ENCODE data around the gene BEX3. TPM values are rescaled to one million over a fixed set of nuclear protein-coding genes. Genes with fewer than 3 reads are reported as not detected.

Gene BEX3
- total and polyA plus RNA-seq, 2 donors (not counting 1 experiment from before 2014, with no cell fraction given) = 416 to 460 TPM

DNA sequence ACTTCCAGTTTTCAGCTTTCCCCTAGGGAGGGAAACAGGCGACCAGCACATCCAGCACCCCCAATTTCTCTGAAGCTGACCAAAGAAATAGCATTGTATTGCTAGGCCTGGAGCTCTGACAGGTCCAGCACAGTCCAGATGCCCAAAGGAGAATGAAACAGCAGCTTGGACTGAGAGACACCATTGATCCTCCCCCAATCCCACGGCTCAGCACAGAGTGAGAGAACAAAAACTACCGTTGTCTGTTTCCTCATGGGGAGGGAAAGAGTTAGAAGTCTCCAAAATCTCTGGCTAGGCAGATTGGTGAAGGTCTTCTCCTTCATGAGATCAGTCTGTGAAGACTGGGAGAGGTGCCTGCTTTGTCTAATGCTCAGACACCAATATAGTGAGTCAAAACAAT lies 37.7 kb upstream of the BEX3 start:
- Histone ChIP-seq H3K4me1 (ENCODE audit: control insufficient read depth, extremely low read depth, insufficient read depth, low read length) (no peaks in the 10 kb centered on the region), H3K79me2 (ENCODE audit: control insufficient read depth, insufficient read depth, low read length) (no peaks in the 10 kb centered on the region), H3K27ac (ENCODE audit: insufficient read depth, low read length) (no peak overlapping the region), H3K4me2 (ENCODE audit: extremely low read depth, insufficient read depth, low read length) (no peak overlapping the region), H3K4me3 (replicated peaks in 1 of 4; ENCODE audit: control extremely low read depth in 1 of 4, insufficient read depth in 1 of 4, low read depth in 3 of 4, low read length in 4 of 4) (no peak overlapping the region), H4K20me1 (ENCODE audit: control insufficient read depth, extremely low read depth, insufficient read depth, low read length) (no peaks in the 10 kb centered on the region), H3K27me3 (ENCODE audit: control insufficient read depth, insufficient read depth, low read length) (no peaks in the 10 kb centered on the region), H3K9me3 (ENCODE audit: control insufficient read depth, insufficient read depth, low read depth, low read length) (no peaks in the 10 kb centered on the region), H3K9ac (ENCODE audit: insufficient read depth, low read length) (no peak overlapping the region), H2AFZ (ENCODE audit: low read length) (no peak overlapping the region), H3K36me3 (ENCODE audit: control insufficient read depth, insufficient read depth, low read length) (no peaks in the 10 kb centered on the region)
- DNase-seq (ENCODE audit: low read depth in 2 of 2) = no peak
- no peak for TF ChIP-seq EZH2 (IDR thresholded peaks at IDR 0.05; ENCODE audit: low read length, missing control alignments)
- TF ChIP-seq, protein P1, sequence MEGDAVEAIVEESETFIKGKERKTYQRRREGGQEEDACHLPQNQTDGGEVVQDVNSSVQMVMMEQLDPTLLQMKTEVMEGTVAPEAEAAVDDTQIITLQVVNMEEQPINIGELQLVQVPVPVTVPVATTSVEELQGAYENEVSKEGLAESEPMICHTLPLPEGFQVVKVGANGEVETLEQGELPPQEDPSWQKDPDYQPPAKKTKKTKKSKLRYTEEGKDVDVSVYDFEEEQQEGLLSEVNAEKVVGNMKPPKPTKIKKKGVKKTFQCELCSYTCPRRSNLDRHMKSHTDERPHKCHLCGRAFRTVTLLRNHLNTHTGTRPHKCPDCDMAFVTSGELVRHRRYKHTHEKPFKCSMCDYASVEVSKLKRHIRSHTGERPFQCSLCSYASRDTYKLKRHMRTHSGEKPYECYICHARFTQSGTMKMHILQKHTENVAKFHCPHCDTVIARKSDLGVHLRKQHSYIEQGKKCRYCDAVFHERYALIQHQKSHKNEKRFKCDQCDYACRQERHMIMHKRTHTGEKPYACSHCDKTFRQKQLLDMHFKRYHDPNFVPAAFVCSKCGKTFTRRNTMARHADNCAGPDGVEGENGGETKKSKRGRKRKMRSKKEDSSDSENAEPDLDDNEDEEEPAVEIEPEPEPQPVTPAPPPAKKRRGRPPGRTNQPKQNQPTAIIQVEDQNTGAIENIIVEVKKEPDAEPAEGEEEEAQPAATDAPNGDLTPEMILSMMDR (conservative IDR thresholded peaks at IDR 0.05 in 1 of 2, IDR thresholded peaks at IDR 0.05 in 1 of 2; ENCODE audit: low read depth in 1 of 2, low read length in 2 of 2) = no peak

GRCh38 chrX:103343105-103343504 lies 33.2 kb upstream of the BEX3 start:
- Histone ChIP-seq H3K9me3 (ENCODE audit: control insufficient read depth, insufficient read depth, low read depth, low read length) (no peaks in the 10 kb centered on the region), H3K27me3 (ENCODE audit: control insufficient read depth, insufficient read depth, low read length) (no peaks in the 10 kb centered on the region), H2AFZ (ENCODE audit: low read length) (no peak overlapping the region), H4K20me1 (ENCODE audit: control insufficient read depth, extremely low read depth, insufficient read depth, low read length) (no peaks in the 10 kb centered on the region), H3K4me2 (ENCODE audit: extremely low read depth, insufficient read depth, low read length) (no peak overlapping the region), H3K4me1 (ENCODE audit: control insufficient read depth, extremely low read depth, insufficient read depth, low read length) (no peaks in the 10 kb centered on the region), H3K27ac (ENCODE audit: insufficient read depth, low read length) (no peak overlapping the region), H3K36me3 (ENCODE audit: control insufficient read depth, insufficient read depth, low read length) (no peaks in the 10 kb centered on the region), H3K9ac (ENCODE audit: insufficient read depth, low read length) (no peak overlapping the region), H3K79me2 (ENCODE audit: control insufficient read depth, insufficient read depth, low read length) (no peaks in the 10 kb centered on the region), H3K4me3 (replicated peaks in 1 of 4; ENCODE audit: control extremely low read depth in 1 of 4, insufficient read depth in 1 of 4, low read depth in 3 of 4, low read length in 4 of 4) (no peak overlapping the region)
- peak; percentile 20 to 65 for DNase-seq (ENCODE audit: low read depth in 2 of 2)
- TF ChIP-seq, protein P1 (conservative IDR thresholded peaks at IDR 0.05 in 1 of 2, IDR thresholded peaks at IDR 0.05 in 1 of 2; ENCODE audit: low read depth in 1 of 2, low read length in 2 of 2) = peak; percentile 54 to 75
- TF ChIP-seq EZH2 (IDR thresholded peaks at IDR 0.05; ENCODE audit: low read length, missing control alignments) = no peak

- TF ChIP-seq, protein P1 (conservative IDR thresholded peaks at IDR 0.05 in 1 of 2, IDR thresholded peaks at IDR 0.05 in 1 of 2; ENCODE audit: low read depth in 1 of 2, low read length in 2 of 2) = no peak
- TF ChIP-seq EZH2 (IDR thresholded peaks at IDR 0.05; ENCODE audit: low read length, missing control alignments) = no peak
Observed at GRCh38 chrX:103344606-103345005, 31.7 kb upstream of the BEX3 start.

More at GRCh38 chrX:103344606-103345005, 31.7 kb upstream of the BEX3 start:
- Histone ChIP-seq H3K27me3 (ENCODE audit: control insufficient read depth, insufficient read depth, low read length) (no peaks in the 10 kb centered on the region), H3K27ac (ENCODE audit: insufficient read depth, low read length) (no peak overlapping the region), H3K4me1 (ENCODE audit: control insufficient read depth, extremely low read depth, insufficient read depth, low read length) (no peaks in the 10 kb centered on the region), H3K9me3 (ENCODE audit: control insufficient read depth, insufficient read depth, low read depth, low read length) (no peaks in the 10 kb centered on the region), H3K4me3 (replicated peaks in 1 of 4; ENCODE audit: control extremely low read depth in 1 of 4, insufficient read depth in 1 of 4, low read depth in 3 of 4, low read length in 4 of 4) (no peak overlapping the region), H3K9ac (ENCODE audit: insufficient read depth, low read length) (no peak overlapping the region), H4K20me1 (ENCODE audit: control insufficient read depth, extremely low read depth, insufficient read depth, low read length) (no peaks in the 10 kb centered on the region), H3K4me2 (ENCODE audit: extremely low read depth, insufficient read depth, low read length) (no peak overlapping the region), H2AFZ (ENCODE audit: low read length) (no peak overlapping the region), H3K79me2 (ENCODE audit: control insufficient read depth, insufficient read depth, low read length) (no peaks in the 10 kb centered on the region), H3K36me3 (ENCODE audit: control insufficient read depth, insufficient read depth, low read length) (no peaks in the 10 kb centered on the region)
- no peak for DNase-seq (ENCODE audit: low read depth in 2 of 2)
